ENCODE measurements around the gene STMN3.

DNA sequence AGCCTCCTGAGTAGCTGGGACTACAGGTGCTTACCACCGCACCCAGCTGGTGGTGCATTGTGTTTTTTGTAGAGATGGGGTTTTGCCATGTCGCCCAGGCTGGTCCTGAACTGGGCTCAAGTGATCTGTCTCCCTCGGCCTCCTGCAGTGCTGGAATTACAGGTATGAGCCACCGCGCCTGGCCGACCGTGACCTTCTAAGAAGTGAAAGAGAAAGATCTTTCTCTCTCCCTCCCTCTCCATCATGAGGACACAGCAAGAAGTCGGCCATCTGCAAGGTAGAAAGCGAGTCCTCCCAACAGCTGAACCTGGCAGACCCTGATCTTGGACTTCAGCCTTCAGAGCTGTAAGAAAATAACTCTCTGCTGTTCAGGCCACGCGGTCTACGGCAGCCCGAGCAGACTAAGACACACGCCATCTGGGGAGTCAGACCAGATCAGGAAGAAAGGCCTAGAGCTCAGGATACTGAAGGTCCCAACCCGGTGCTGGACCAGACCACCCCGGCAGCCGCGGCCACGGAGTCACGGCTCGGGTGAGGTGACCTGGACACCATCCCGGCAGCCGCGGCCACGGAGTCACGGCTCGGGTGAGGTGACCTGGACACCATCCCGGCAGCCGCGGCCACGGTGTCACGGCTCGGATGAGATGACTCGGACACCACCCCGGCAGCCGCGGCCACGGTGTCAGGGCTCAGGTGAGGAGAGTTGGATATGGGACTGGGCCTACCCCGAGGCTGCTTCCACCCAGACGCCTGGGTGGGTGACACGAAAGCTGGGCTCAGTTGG is 35.9 kb downstream of the STMN3 start:
- TF ChIP-seq POLR2AphosphoS5 (IDR thresholded peaks at IDR 0.05; ENCODE audit: low read depth, low read length) (no peak), EZH2 (IDR thresholded peaks at IDR 0.05; ENCODE audit: low read depth, low read length, severe bottlenecking) (no peak), POLR2A (IDR thresholded peaks at IDR 0.05; ENCODE audit: control extremely low read depth in 1 of 2, low read depth in 2 of 2, low read length in 2 of 2) (no peak), CBX5 (IDR thresholded peaks at IDR 0.05; ENCODE audit: low read depth, low read length) (no peak), NRF1 (IDR thresholded peaks at IDR 0.05; ENCODE audit: low read depth, low read length) (no peak), JUN (IDR thresholded peaks at IDR 0.05; ENCODE audit: low read depth, low read length) (no peak), TEAD4 (IDR thresholded peaks at IDR 0.05; ENCODE audit: low read depth, low read length) (no peak), SP1 (IDR thresholded peaks at IDR 0.05; ENCODE audit: low read depth, low read length) (no peak), GABPA (IDR thresholded peaks at IDR 0.05; ENCODE audit: borderline replicate concordance, insufficient read depth, low read length) (no peak), NANOG (IDR thresholded peaks at IDR 0.05; ENCODE audit: insufficient read depth, low read depth, low read length, poor library complexity, severe bottlenecking) (no peak), RXRA (IDR thresholded peaks at IDR 0.05; ENCODE audit: insufficient read depth, low read depth, low read length) (no peak)
- TF ChIP-seq, protein P1, sequence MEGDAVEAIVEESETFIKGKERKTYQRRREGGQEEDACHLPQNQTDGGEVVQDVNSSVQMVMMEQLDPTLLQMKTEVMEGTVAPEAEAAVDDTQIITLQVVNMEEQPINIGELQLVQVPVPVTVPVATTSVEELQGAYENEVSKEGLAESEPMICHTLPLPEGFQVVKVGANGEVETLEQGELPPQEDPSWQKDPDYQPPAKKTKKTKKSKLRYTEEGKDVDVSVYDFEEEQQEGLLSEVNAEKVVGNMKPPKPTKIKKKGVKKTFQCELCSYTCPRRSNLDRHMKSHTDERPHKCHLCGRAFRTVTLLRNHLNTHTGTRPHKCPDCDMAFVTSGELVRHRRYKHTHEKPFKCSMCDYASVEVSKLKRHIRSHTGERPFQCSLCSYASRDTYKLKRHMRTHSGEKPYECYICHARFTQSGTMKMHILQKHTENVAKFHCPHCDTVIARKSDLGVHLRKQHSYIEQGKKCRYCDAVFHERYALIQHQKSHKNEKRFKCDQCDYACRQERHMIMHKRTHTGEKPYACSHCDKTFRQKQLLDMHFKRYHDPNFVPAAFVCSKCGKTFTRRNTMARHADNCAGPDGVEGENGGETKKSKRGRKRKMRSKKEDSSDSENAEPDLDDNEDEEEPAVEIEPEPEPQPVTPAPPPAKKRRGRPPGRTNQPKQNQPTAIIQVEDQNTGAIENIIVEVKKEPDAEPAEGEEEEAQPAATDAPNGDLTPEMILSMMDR (IDR thresholded peaks at IDR 0.05; ENCODE audit: control extremely low read depth in 1 of 3, insufficient read depth in 1 of 3, low read depth in 1 of 3, low read length in 3 of 3) = no peak

Measured in H1 (cell line).